ES-I3 (cell line): ENCODE results near the gene SYT3.

Experiments
- H3K36me3 ChIP-seq: 2 replicates; pipeline ENCODE4 v1.6.1; 2013; ENCODE audit warnings: mild to moderate bottlenecking, low read length, control low read depth, moderate library complexity; ENCODE audit not compliant: insufficient read depth
- H3K4me1 ChIP-seq: 2 replicates; pipeline ENCODE4 v1.6.1; 2013; ENCODE audit warnings: mild to moderate bottlenecking, control low read depth, low read length; ENCODE audit not compliant: insufficient read depth
- H3K9ac ChIP-seq: 2 replicates; pipeline ENCODE4 v1.6.1; 2013; ENCODE audit warnings: low read depth, mild to moderate bottlenecking, low read length, moderate library complexity
- H3K9me3 ChIP-seq: 2 replicates; pipeline ENCODE4 v1.6.1; 2013; ENCODE audit warnings: mild to moderate bottlenecking, low read length, moderate library complexity; ENCODE audit not compliant: control insufficient read depth, insufficient read depth

SYT3 gene, protein sequence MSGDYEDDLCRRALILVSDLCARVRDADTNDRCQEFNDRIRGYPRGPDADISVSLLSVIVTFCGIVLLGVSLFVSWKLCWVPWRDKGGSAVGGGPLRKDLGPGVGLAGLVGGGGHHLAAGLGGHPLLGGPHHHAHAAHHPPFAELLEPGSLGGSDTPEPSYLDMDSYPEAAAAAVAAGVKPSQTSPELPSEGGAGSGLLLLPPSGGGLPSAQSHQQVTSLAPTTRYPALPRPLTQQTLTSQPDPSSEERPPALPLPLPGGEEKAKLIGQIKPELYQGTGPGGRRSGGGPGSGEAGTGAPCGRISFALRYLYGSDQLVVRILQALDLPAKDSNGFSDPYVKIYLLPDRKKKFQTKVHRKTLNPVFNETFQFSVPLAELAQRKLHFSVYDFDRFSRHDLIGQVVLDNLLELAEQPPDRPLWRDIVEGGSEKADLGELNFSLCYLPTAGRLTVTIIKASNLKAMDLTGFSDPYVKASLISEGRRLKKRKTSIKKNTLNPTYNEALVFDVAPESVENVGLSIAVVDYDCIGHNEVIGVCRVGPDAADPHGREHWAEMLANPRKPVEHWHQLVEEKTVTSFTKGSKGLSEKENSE

DNA sequence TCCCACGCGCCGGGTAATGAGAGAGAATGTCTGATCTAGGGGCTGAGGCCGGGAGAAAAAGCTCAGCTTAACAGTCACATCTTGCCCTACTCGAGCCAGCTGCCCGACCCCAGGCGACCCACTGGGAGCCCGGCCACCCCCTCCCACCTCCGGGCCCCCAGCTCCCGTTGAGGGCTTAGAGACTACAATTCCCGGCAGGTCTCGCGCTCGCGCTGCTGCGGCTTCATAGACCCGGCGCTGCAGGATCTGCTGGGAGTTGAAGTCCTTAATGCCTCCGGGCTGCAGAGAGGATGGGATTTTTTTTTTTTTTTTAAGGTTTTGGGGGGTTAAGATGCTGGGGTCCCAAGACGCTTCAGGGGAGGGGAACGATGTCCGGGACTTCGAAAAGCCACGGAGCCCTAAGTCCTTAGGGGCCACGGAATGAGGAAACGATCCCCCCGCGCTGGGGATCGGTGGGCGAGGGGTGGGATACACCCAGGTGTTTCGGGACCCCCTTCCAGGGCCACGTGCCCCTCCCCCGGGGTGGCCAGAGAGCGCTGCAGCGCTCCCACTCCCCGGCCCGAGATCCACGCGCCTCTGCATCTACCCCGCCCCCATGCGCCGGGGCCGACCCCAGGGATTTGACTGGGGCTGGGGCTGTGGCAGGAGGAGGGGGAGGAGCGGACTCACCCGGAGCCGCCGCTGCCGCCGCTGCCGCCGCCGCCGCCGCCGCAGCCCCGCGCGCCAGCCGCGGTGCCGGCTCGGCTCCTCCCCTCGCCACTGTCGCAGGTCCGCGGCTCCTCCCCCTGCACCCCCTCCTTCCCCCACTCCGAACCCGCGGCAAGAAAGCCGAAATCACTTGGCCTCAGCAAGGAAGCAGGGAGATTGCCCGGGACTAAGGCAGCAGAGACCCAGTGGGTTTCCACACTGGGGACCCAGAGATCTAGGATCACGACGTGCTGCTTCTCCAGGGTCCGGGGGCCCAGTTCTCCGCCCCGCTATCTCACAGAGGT lies at the start of gene SYT3:
Gene SYT3, minus strand, starts transcription at position 761 of the 992 bp plus-strand sequence. CDS start 2,470 bp downstream, outside the sequence.
- H3K4me1 ChIP-seq = no peaks in the 10 kb centered on the region
- no peaks in the 10 kb centered on the region; the same call in 1 of the 2 replicates for H3K9me3 ChIP-seq
- peak within 1 kb of the TSS; percentile 78 for H3K9ac ChIP-seq
- no peaks in the 10 kb centered on the region for H3K36me3 ChIP-seq

DNA sequence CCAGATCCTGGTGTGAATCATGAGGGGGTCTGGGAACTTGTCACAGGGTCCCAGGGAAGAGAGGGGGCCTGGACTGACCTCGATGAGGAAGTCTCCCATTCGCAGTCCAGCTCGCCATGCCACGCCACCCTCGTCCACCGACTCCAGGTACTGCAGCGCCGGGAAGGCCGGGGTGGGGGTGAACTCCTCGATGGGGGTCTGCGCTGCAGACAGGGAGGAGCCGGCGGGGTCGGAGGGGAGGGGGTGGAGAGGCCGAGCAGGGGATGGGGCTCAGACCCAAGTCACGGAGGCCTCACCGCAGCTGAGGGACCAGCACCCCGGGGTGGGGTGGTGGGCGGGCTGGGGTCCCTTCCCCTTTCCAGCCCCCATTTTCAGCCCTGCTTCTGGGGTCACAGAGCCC lies 49.1 kb upstream of the SYT3 start:
- no peak overlapping the region for H3K9ac ChIP-seq
- H3K36me3 ChIP-seq = no peaks in the 10 kb centered on the region
- H3K9me3 ChIP-seq = no peaks in the 10 kb centered on the region
- peaks cover 3% of the 10 kb centered on the region for H3K4me1 ChIP-seq

DNA sequence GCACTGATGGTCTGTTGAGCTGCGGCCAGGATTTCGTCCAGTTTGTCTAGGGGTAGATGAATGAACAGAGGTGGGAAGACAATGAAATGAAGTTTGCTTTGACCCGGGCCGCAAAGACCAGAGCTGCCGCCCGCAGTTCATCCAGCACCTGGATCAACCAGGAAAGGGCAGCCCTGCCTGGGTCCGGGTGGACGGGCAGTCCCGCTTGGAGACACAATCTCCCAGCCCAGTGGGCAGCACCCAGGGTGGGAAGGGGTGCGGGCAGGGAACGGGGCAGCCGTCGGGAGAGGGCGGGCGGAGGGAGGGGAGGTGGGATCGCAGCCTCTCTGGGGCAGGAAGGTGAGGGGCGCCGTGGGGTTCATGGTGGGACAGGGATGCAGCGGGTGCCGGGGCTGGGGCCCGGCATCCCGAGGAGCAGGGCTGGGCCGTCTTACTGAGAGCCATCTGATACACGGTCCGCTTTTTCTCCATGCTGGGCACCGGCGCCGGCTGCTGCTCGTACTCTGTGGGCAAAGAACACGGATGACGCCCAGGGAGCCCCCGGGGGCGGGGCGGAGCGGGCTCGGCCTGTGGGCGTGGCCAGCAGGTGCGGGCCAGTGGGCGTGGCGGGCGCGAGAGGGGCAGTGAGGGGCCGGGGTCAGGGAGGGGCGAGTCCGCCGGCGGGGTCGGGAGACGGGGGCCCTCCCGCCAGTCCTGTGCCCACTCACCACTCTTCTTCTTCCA lies 46.8 kb upstream of the SYT3 start:
- H3K9ac ChIP-seq = no peak overlapping the region
- no peaks in the 10 kb centered on the region for H3K36me3 ChIP-seq
- H3K4me1 ChIP-seq = no peaks in the 10 kb centered on the region; the same call in 1 of the 2 replicates
- no peaks in the 10 kb centered on the region for H3K9me3 ChIP-seq

DNA sequence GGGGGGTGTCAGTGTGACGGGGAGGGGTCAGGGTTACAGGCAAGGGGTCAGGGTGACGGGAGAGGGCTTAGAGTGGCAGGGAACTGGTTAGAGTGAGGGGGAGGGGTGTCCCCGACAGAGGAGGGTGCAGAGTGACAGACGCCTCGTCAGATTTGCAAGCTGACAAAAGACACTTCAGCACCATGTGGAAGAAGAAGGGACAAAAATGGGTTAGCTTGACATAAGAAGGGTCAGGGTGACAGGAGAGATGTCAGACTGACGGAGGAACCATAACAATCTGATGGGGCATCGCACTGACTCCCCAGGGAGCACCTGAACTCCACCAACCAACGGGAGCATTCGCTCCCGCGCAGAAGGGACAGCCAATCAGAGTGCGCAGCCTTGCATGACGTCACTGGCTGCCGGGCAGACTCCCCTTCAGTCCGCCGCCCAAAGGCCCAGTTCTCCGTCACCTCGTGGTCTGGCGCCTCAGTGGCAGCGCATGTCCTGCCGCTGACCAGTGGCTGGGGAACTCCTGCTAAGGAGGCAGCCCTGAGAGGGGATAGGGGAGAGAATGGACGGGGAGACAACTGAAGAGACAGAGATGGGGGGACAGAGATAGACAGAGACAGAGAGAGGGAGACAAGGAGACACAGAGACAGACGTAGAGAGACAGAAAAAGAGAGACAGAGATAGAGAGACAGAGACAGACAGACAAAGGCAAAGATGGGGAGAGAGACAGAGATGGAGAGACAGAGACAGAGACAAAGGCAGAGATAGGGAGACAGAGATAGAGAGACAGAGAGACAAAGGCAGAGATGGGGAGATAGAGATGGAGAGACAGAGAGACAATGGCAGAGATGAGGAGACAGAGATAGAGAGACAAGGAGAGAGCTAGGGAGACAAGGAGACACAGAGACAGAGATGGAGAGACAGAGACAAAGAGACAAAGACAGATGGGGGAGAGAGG lies 39.8 kb upstream of the SYT3 start:
- Histone ChIP-seq H3K9me3 (no peaks in the 10 kb centered on the region), H3K36me3 (no peaks in the 10 kb centered on the region), H3K4me1 (peaks cover 8% of the 10 kb centered on the region), H3K9ac (no peak overlapping the region)

DNA sequence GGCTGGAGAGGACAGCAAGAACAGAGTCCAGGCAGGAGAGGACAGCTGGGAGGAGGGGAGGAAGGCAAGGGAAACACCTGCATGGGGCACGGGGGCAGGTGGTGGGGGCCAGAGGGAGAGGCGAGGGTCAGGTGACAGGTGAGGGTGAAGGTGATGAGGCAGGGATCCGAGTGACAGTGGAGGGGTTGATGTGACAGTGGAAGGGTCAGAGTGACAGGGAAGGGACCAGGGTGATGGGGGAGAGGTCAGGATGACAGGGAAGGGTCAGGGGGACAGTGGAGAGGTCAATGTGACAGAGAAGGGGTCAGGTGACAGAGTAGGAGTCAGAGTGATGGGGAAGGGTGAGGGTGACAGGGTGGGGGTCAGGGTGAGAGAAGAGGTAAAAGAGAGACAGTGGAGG lies 38.6 kb upstream of the SYT3 start:
- Histone ChIP-seq H3K9ac (no peak overlapping the region; the same call in 1 of the 2 replicates), H3K9me3 (no peaks in the 10 kb centered on the region), H3K36me3 (no peaks in the 10 kb centered on the region), H3K4me1 (peaks cover 12% of the 10 kb centered on the region)

DNA sequence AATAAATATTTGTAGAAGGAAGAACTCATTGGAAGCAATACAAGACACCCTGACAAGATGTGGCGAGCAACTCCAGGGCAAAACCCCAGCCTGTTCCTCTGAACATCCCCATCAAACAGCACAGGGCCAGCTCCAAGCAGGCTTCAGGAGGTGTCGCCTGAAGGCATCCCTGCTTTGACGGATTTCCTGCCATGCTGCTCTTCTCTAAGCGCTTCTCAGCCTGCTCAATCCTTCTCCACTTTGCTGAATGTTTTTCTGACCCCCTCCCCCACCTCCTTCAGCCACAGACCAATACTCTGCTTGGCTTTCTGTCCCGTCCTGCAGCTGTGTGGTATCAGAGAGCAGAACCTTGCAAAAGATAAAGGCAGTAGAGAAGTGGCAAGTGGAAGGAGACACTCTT lies 38.0 kb upstream of the SYT3 start:
- Histone ChIP-seq H3K4me1 (peaks cover 12% of the 10 kb centered on the region), H3K9me3 (no peaks in the 10 kb centered on the region), H3K36me3 (no peaks in the 10 kb centered on the region), H3K9ac (no peak overlapping the region; the same call in 1 of the 2 replicates)

DNA sequence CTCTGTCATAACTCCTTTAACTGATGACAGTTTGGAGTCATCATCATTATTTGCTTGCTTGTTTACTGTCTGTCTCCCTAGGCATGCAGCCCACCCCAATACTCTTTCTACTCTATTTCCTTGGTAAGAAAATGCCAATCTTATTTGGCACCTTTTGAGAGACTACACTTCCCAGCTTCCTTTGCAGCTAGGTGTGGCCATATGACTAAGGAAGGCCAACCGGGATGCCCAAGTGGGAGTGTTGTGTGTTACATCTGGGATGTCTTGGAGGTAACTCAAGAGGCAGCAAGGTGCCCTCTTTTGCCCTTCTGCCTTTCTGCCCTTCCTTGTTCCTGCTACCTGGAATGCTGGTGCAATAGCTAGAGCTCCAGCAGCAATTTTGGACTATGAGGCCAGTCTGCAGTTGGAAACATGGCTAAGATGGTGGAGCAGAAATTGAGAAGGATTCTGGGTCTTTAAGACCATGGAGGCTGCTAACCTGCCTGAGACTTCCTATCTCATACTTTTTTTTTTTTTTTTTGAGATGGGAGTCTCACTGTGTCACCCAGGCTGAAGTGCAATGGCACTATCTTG lies 37.0 kb upstream of the SYT3 start:
- Histone ChIP-seq H3K4me1 (peaks cover 12% of the 10 kb centered on the region), H3K9me3 (no peaks in the 10 kb centered on the region), H3K9ac (no peak overlapping the region), H3K36me3 (no peaks in the 10 kb centered on the region)

DNA sequence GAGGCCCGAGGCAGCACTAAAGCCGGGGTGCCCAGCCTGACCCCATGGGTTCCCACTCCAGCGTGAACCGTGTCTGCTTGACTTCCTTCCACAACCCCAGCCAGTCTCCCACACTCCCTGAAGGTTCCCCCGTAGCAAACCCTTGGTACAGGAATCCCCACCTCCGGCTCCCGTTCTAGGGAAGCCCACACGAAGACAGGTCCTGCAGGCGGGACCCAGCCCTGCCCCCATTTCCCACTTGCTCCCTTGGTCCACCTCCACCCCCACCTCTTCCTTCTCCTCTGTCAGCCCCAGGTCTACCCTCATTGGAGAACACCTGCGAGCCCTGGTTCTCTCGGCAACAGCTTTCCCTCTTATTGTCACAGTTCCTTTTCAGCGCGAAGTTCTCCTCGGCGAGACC lies 33.4 kb upstream of the SYT3 start:
- Histone ChIP-seq H3K4me1 (peaks cover 10% of the 10 kb centered on the region), H3K36me3 (no peaks in the 10 kb centered on the region), H3K9me3 (no peaks in the 10 kb centered on the region), H3K9ac (no peak overlapping the region)

DNA sequence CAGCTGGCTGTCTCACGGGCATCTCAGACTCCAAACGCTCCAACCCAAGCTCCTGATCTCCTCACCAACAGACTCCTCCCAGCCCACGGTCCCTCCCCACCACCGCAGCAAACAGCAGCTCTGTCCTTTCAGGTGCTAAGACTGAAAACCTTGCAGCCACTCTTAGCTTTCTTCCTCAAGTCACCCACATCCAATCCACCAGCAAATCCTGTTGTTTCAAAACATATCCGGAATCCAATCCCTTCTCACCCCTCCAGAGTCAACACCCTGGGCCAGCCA lies 30.4 kb upstream of the SYT3 start:
- H3K36me3 ChIP-seq = no peaks in the 10 kb centered on the region
- no peak overlapping the region for H3K9ac ChIP-seq
- H3K4me1 ChIP-seq = peaks cover 5% of the 10 kb centered on the region; the same call in 1 of the 2 replicates
- no peaks in the 10 kb centered on the region for H3K9me3 ChIP-seq

DNA sequence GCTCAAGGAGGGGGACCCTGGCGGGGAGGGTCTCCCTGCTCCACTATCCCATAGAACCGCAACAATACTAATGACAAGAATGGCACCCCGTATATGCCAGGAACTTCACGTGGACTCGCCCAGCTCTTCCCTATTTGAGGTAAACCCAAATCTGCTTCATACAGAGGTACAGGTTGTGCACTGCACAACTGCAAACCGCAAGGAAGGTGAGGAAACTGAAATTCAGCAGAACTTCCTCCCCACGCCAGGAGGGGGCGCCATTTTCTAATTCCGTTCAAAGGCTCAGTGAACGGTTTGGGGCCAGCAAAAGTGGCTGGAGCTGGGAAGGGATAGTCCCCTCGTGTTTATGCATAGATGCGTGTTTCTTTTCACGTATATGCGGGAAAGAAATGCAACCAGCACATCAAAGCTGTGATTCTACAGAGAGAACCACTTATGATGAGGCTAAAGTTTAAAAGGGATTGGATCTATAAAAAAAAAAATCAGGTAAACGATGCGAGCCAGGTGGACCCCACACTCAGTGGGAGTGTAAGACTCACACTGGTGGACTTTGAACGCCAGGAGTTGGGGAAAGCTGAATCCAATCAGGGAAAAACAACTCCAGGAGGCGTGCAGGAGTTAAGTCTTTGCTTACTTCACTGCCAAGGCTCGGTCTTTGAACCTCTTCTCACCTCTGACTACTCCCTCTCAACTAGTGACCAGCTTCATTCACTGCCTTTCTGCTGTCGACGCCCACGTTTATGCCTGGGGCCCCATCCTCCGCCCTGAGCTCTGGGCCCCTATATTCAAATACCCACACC lies 29.8 kb upstream of the SYT3 start:
- Histone ChIP-seq H3K9me3 (no peaks in the 10 kb centered on the region), H3K36me3 (no peaks in the 10 kb centered on the region), H3K9ac (no peak overlapping the region), H3K4me1 (peaks cover 5% of the 10 kb centered on the region; the same call in 1 of the 2 replicates)

DNA sequence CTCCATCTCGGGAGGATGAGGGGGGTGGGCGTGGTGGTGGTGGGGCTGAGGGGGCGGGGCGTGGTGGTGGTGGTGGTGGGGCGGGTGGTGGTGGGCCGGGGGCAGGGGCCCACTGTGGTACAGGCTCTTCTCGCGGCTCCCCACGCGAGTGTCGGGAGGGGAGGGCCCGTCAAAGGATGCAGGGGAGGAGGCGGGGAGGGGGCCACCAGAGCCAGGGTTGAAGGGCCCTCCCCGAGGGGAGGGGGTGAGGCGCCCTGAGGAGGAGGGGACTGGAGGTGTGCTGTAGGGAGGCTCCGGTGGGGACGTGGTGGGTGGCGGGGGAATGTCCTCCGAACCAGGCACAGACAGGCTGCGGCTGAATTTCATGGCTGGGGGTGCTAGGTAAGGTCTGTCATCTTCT lies 29.2 kb upstream of the SYT3 start:
- Histone ChIP-seq H3K4me1 (no peaks in the 10 kb centered on the region; the same call in 1 of the 2 replicates), H3K9me3 (no peaks in the 10 kb centered on the region), H3K9ac (no peak overlapping the region), H3K36me3 (no peaks in the 10 kb centered on the region)

DNA sequence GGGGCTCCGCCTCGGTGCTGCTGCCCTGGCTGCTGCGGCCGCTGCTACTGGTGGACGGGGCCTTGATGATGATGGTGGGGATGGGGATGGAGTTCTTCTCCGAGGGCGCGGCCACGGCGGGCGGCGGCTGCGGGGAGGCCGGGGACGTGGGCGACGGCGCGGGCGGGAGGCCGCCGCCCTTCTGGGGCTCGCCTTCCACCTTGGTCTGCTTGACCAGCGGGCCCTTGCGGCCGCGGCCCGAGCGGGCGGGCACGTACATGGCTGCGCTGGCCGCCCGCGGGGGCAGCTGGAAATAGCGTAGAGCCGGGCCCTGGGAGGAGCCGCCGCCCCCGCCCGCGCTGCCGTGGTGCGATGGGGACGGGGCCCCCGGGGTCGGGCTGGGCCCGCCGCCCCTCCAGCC lies 28.7 kb upstream of the SYT3 start:
- Histone ChIP-seq H3K9ac (peak overlapping the region; percentile 24; the same call in 1 of the 2 replicates), H3K36me3 (no peaks in the 10 kb centered on the region), H3K4me1 (no peaks in the 10 kb centered on the region; the same call in 1 of the 2 replicates), H3K9me3 (no peaks in the 10 kb centered on the region)
